GM12878 (cell line): ENCODE data around the gene NPM1. TPM values are rescaled to one million over a fixed set of nuclear protein-coding genes. Genes with fewer than 3 reads are reported as not detected.

Source experiments
- MTA3 ChIP-seq: IDR thresholded peaks from 2 replicates; pipeline ENCODE4 v1.6.1; 2012; ENCODE audit warnings: low read length, inconsistent platforms, borderline replicate concordance
- polyA plus RNA-seq, 11 experiments: library from polyadenylated mRNA; depleted of rRNA in 4 of 11; unstranded in 6 of 11; stranded (reverse) in 5 of 11; fragments of >200 nt; fragmentation: Nextera tagmentation in 4 of 11; fragmentation: Illumina TruSeq in 1 of 11; extraction: Ambion mirVana in 4 of 11; extraction: Trizol in 1 of 11; gene quantifications; 1 replicate in 1 of 11; 2 replicates in 10 of 11; pipeline versions ENCODE4 v1.2.1 to v1.2.3, GENCODE V29; 2011 to 2016; ENCODE audit warnings: inconsistent platforms in 2 of 11, missing spikeins in 2 of 11, low read depth in 1 of 11
- total RNA-seq, 4 experiments: library from RNA; depleted of rRNA in 3 of 4; stranded (reverse); fragments of >200 nt in 3 of 4; fragmentation: Illumina TruSeq in 1 of 4; extraction: Trizol in 1 of 4; gene quantifications; 2 replicates each; pipeline versions ENCODE4 v1.2.1 to v1.2.3, GENCODE V29; 2013 to 2021
- TF ChIP-seq, protein P1 (sequence below): fragments of 450-650 bp; IDR thresholded peaks from 2 replicates; pipeline ENCODE4 v1.6.1; 2018; ENCODE audit warnings: borderline replicate concordance, mild to moderate bottlenecking; ENCODE audit not compliant: partially characterized antibody
- TF ChIP-seq, protein P2 (sequence below): fragments of 450-650 bp; IDR thresholded peaks from 2 replicates; pipeline ENCODE4 v1.6.1; 2016; ENCODE audit warnings: mild to moderate bottlenecking
- TF ChIP-seq, protein P3 (sequence below): fragments of 450-650 bp; IDR thresholded peaks from 2 replicates; pipeline ENCODE4 v1.6.1; 2017; ENCODE audit warnings: mild to moderate bottlenecking
- TF ChIP-seq, protein P4 (sequence below): IDR thresholded peaks from 2 replicates; pipeline ENCODE4 v1.6.1; 2012; ENCODE audit warnings: improper control_type of control experiment, low read depth, low read length; ENCODE audit not compliant: insufficient replicate concordance

Gene NPM1
- total and polyA plus RNA-seq, 10 of the 15 experiments (the other 5 are each of a cell fraction or from before 2014, with no cell fraction given): 1,843 to 5,466 (median 2,866) TPM

DNA sequence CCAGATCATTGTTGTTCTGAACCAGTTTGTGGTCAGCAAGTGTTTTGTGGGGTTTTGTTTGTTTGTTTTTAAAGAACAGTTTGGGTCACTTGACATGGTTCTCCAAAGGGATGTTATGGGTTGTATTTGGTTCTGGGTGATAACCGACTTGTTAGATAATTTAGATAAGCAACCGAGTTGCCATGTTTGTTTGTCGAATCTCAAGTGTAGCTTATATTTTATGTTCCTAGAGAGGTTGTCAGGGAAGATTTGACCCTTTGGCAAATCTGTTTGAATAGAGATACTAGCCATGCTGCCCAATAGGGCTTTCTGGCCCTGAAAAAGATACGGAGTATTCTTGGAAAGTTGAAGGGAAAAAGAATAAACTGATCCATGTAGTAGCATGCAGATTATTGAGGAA, 19.6 kb downstream of the NPM1 start (continued):
- TF ChIP-seq, protein P1, sequence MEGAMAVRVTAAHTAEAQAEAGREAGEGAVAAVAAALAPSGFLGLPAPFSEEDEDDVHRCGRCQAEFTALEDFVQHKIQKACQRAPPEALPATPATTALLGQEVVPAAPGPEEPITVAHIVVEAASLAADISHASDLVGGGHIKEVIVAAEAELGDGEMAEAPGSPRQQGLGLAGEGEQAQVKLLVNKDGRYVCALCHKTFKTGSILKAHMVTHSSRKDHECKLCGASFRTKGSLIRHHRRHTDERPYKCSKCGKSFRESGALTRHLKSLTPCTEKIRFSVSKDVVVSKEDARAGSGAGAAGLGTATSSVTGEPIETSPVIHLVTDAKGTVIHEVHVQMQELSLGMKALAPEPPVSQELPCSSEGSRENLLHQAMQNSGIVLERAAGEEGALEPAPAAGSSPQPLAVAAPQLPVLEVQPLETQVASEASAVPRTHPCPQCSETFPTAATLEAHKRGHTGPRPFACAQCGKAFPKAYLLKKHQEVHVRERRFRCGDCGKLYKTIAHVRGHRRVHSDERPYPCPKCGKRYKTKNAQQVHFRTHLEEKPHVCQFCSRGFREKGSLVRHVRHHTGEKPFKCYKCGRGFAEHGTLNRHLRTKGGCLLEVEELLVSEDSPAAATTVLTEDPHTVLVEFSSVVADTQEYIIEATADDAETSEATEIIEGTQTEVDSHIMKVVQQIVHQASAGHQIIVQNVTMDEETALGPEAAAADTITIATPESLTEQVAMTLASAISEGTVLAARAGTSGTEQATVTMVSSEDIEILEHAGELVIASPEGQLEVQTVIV: no peak
- TF ChIP-seq, protein P2, sequence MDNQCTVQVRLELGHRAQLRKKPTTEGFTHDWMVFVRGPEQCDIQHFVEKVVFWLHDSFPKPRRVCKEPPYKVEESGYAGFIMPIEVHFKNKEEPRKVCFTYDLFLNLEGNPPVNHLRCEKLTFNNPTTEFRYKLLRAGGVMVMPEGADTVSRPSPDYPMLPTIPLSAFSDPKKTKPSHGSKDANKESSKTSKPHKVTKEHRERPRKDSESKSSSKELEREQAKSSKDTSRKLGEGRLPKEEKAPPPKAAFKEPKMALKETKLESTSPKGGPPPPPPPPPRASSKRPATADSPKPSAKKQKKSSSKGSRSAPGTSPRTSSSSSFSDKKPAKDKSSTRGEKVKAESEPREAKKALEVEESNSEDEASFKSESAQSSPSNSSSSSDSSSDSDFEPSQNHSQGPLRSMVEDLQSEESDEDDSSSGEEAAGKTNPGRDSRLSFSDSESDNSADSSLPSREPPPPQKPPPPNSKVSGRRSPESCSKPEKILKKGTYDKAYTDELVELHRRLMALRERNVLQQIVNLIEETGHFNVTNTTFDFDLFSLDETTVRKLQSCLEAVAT: no peak
- TF ChIP-seq, protein P3, sequence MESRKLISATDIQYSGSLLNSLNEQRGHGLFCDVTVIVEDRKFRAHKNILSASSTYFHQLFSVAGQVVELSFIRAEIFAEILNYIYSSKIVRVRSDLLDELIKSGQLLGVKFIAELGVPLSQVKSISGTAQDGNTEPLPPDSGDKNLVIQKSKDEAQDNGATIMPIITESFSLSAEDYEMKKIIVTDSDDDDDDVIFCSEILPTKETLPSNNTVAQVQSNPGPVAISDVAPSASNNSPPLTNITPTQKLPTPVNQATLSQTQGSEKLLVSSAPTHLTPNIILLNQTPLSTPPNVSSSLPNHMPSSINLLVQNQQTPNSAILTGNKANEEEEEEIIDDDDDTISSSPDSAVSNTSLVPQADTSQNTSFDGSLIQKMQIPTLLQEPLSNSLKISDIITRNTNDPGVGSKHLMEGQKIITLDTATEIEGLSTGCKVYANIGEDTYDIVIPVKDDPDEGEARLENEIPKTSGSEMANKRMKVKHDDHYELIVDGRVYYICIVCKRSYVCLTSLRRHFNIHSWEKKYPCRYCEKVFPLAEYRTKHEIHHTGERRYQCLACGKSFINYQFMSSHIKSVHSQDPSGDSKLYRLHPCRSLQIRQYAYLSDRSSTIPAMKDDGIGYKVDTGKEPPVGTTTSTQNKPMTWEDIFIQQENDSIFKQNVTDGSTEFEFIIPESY: no peak
- no peak for TF ChIP-seq MTA3
- TF ChIP-seq, protein P4, sequence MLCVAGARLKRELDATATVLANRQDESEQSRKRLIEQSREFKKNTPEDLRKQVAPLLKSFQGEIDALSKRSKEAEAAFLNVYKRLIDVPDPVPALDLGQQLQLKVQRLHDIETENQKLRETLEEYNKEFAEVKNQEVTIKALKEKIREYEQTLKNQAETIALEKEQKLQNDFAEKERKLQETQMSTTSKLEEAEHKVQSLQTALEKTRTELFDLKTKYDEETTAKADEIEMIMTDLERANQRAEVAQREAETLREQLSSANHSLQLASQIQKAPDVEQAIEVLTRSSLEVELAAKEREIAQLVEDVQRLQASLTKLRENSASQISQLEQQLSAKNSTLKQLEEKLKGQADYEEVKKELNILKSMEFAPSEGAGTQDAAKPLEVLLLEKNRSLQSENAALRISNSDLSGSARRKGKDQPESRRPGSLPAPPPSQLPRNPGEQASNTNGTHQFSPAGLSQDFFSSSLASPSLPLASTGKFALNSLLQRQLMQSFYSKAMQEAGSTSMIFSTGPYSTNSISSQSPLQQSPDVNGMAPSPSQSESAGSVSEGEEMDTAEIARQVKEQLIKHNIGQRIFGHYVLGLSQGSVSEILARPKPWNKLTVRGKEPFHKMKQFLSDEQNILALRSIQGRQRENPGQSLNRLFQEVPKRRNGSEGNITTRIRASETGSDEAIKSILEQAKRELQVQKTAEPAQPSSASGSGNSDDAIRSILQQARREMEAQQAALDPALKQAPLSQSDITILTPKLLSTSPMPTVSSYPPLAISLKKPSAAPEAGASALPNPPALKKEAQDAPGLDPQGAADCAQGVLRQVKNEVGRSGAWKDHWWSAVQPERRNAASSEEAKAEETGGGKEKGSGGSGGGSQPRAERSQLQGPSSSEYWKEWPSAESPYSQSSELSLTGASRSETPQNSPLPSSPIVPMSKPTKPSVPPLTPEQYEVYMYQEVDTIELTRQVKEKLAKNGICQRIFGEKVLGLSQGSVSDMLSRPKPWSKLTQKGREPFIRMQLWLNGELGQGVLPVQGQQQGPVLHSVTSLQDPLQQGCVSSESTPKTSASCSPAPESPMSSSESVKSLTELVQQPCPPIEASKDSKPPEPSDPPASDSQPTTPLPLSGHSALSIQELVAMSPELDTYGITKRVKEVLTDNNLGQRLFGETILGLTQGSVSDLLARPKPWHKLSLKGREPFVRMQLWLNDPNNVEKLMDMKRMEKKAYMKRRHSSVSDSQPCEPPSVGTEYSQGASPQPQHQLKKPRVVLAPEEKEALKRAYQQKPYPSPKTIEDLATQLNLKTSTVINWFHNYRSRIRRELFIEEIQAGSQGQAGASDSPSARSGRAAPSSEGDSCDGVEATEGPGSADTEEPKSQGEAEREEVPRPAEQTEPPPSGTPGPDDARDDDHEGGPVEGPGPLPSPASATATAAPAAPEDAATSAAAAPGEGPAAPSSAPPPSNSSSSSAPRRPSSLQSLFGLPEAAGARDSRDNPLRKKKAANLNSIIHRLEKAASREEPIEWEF: no peak
